Calu3 (cell line): ENCODE measurements around the gene TRIM67. TPM values are rescaled to one million over a fixed set of nuclear protein-coding genes. Genes with fewer than 3 reads are reported as not detected.

Experiments
- BruUV-seq: library from RNA; stranded (reverse); fragments of 400-500 nt; replicated peaks from 2 replicates; lab custom pipeline; 2021; lab: Mats Ljungman, UMichigan
- CTCF ChIA-PET: fragments of 300-600 bp; sonication (Branson Sonifier 250); formaldehyde crosslinking; loops from one replicate; lab custom pipeline; 2022; ENCODE audit warnings: antibody characterized with exemption; lab: Charles Lee
- DNase-seq: peaks from one replicate; pipeline ENCODE4 v3.0.0; 2022
- H3K27ac Mint-ChIP-seq: one replicate; pipeline ENCODE4 v1.8.0; 2022; ENCODE audit warnings: mixed read lengths; ENCODE audit not compliant: unreplicated experiment
- H3K27me3 Mint-ChIP-seq: one replicate; pipeline ENCODE4 v1.8.0; 2022; ENCODE audit warnings: mixed read lengths; ENCODE audit not compliant: unreplicated experiment
- H3K36me3 Mint-ChIP-seq: one replicate; pipeline ENCODE4 v1.8.0; 2022; ENCODE audit warnings: mild to moderate bottlenecking, moderate library complexity, mixed read lengths; ENCODE audit not compliant: insufficient read depth, unreplicated experiment
- H3K4me1 Mint-ChIP-seq: one replicate; pipeline ENCODE4 v1.8.0; 2022; ENCODE audit warnings: mild to moderate bottlenecking, low read depth, mixed read lengths; ENCODE audit not compliant: unreplicated experiment
- H3K4me3 Mint-ChIP-seq: one replicate; pipeline ENCODE4 v1.8.0; 2022; ENCODE audit warnings: mild to moderate bottlenecking, low read depth, moderate library complexity, mixed read lengths; ENCODE audit not compliant: unreplicated experiment
- H3K9me3 Mint-ChIP-seq: one replicate; pipeline ENCODE4 v1.8.0; 2022; ENCODE audit warnings: low read depth, mixed read lengths; ENCODE audit not compliant: unreplicated experiment
- intact Hi-C: fragments of 100-400 bp; cut with micrococcal nuclease; formaldehyde crosslinking; loops from one replicate; pipeline ENCODE4 v1.10.0; 2022; ENCODE audit not compliant: unreplicated experiment
- total RNA-seq: library from RNA; stranded (reverse); gene quantifications from 2 replicates; pipeline ENCODE4 v1.2.3, GENCODE V29; 2022
- TF ChIP-seq, protein P1 (sequence below): fragments of 200-600 bp; IDR thresholded peaks from one replicate; pipeline ENCODE4 v1.8.0; 2022; ENCODE audit warnings: antibody characterized with exemption; ENCODE audit not compliant: unreplicated experiment

Gene TRIM67
- total RNA-seq, 1 experiment from 2014 or later: 0.09 TPM

DNA sequence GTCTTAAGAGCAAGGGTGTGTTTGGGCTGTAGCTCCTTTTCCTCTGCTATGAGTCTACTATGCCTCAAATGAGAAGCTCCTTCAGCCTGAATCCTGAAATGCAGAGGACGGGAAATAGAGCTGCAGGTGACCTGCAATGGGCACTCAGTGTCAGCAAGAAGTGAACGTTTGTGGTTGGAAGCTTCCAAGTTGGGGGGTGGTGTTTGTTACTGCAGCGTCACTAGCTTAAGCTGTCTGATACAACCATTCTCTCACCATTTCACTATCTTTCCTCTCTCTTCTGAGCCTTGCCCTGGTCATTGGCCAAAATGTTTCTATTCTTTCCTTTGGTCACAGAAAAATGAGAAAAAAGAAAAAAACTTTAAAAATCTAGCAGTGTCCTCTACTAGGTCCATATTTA is 19.4 kb downstream of the TRIM67 start:
- H3K4me3 Mint-ChIP-seq: no peak overlapping the region
- BruUV-seq: no TSS peak
- CTCF ChIA-PET: no interaction called here

DNA sequence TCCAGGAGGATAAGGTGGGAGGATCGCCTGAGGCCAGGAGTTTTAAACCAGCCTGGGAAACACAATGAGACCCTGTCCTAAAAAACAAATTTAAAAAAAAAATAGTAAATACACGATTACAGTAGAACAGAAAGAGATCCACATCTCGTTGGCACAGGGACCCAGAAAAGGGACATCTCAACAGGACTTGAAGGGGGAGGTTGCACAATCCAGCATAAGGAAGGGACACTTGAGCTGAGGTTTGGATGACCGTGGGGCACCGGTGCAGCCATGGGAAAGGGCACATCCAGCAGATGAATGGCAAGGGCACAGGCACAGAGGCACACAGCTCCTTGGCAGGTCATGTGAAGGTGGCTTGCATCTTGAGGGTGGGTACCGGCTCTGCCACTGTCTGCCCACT is 20.5 kb downstream of the TRIM67 start:
- Mint-ChIP-seq H3K27me3 (peaks cover 96% of the 10 kb centered on the region), H3K9me3 (no peaks in the 10 kb centered on the region), H3K4me1 (no peaks in the 10 kb centered on the region), H3K4me3 (no peak overlapping the region), H3K27ac (no peak overlapping the region), H3K36me3 (no peaks in the 10 kb centered on the region)
- CTCF ChIA-PET: no interaction called here
- intact Hi-C loops: no loop called here
- TF ChIP-seq, protein P1, sequence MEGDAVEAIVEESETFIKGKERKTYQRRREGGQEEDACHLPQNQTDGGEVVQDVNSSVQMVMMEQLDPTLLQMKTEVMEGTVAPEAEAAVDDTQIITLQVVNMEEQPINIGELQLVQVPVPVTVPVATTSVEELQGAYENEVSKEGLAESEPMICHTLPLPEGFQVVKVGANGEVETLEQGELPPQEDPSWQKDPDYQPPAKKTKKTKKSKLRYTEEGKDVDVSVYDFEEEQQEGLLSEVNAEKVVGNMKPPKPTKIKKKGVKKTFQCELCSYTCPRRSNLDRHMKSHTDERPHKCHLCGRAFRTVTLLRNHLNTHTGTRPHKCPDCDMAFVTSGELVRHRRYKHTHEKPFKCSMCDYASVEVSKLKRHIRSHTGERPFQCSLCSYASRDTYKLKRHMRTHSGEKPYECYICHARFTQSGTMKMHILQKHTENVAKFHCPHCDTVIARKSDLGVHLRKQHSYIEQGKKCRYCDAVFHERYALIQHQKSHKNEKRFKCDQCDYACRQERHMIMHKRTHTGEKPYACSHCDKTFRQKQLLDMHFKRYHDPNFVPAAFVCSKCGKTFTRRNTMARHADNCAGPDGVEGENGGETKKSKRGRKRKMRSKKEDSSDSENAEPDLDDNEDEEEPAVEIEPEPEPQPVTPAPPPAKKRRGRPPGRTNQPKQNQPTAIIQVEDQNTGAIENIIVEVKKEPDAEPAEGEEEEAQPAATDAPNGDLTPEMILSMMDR: no peak
- DNase-seq: no peak
- BruUV-seq: no TSS peak

More for the DNA sequence above, 19.4 kb downstream of the TRIM67 start:
- H3K4me1 Mint-ChIP-seq: no peaks in the 10 kb centered on the region
- no peak for DNase-seq
- no peaks in the 10 kb centered on the region for H3K36me3 Mint-ChIP-seq
- intact Hi-C loops: no loop called here
- H3K9me3 Mint-ChIP-seq: no peaks in the 10 kb centered on the region
- peaks cover 96% of the 10 kb centered on the region for H3K27me3 Mint-ChIP-seq
- no peak overlapping the region for H3K27ac Mint-ChIP-seq
- TF ChIP-seq, protein P1: no peak

DNA sequence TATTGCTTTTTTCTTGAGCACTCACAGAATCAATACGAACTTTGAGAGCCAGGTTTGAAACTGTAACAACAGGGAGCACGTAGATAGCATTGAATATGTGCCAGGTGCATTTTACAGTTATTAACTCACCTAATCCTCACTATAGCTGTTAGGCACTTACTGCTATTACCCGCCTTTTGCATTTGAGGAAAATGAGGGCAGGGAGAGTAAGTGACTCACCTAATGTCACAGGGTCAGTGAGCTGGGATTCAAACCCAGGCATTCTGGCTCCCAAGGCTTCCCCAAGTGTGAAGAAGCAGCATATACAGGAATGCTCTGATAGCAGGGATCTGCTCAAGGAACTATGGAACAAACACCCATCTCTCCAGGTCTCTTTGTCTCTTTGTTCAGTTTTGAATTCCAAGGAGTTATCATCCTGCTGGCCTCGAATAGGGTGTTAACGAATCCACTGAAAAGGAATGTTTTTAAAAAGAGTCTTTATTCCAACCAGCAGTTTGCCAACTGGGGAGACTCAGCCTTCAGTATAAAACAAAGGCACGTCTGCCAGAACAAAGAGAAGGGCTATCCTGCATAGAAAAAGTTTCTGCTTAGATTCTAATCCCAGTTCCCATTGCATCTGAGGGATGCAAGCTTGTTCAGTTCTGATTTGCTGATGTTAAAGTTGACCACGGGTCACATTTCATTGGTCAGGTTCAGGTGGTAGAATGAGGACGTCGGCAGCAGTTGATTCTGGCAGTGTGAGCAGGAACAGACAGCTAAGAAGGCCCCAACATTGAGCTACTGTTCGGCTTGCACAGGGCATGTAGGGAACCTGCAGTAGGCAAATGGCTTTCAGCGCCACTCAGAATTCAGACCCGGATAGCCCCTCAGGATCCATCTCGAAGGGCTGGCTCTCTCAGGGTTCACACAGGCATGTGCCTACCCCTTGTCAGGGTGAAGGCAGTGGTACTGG is 22.1 kb downstream of the TRIM67 start:
- H3K27ac Mint-ChIP-seq: no peak overlapping the region
- H3K9me3 Mint-ChIP-seq: no peaks in the 10 kb centered on the region
- TF ChIP-seq, protein P1: no peak
- H3K27me3 Mint-ChIP-seq: peaks cover 96% of the 10 kb centered on the region
- intact Hi-C loops: no loop called here
- no peak overlapping the region for H3K4me3 Mint-ChIP-seq
- H3K4me1 Mint-ChIP-seq: no peaks in the 10 kb centered on the region
- no peaks in the 10 kb centered on the region for H3K36me3 Mint-ChIP-seq
- no peak for DNase-seq
- no TSS peak for BruUV-seq
- CTCF ChIA-PET: interaction anchor here (1.3 kb wide), 1 partner anchor 8 kb away, joined by 4 read pairs; no protein-coding TSS in a partner anchor

DNA sequence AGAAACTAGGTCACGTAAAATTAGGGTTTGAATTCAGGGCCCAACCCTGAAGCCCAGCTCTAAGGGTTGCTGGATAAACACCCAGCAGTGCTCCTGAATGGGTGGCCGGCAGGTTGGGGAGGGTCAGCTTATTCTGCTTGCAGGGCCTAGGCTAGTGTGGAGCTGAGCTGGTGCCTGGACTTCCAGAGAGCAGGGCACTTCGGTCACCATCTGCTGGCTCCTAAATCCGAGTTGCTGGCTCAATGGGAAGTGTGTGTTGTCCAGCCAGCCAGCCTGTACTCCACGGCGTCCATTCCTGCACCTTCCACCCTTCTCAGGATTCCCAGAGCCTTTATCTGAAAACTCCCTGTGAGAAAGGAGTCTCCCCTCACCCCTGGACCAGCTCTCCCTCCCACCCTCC is 23.0 kb downstream of the TRIM67 start:
- Mint-ChIP-seq H3K4me1 (no peaks in the 10 kb centered on the region), H3K27ac (no peak overlapping the region), H3K36me3 (no peaks in the 10 kb centered on the region), H3K9me3 (no peaks in the 10 kb centered on the region), H3K27me3 (peaks cover 96% of the 10 kb centered on the region), H3K4me3 (no peak overlapping the region)
- no peak for DNase-seq
- BruUV-seq: no TSS peak
- CTCF ChIA-PET: no interaction called here
- TF ChIP-seq, protein P1: no peak
- intact Hi-C loops: no loop called here
